GM23338 (cell line): ENCODE data around the gene SRP68.

Experiments used
- CREB1 ChIP-seq: fragments of 250-450 bp; sonication (Bioruptor Pico); IDR thresholded peaks from 2 replicates; pipeline ENCODE4 v1.5.0; 2020; ENCODE audit warnings: low read depth, mild to moderate bottlenecking, moderate library complexity
- EZH2 ChIP-seq: fragments of 200-600 bp; sonication (generic); IDR thresholded peaks from one replicate; pipeline ENCODE4 v1.8.0; 2017; ENCODE audit warnings: antibody characterized with exemption, mild to moderate bottlenecking, low read depth; ENCODE audit not compliant: unreplicated experiment
- EZH2phosphoT487 ChIP-seq: fragments of 200-600 bp; sonication (generic); IDR thresholded peaks from one replicate; pipeline ENCODE4 v1.8.1; 2018; ENCODE audit warnings: antibody characterized with exemption; ENCODE audit not compliant: unreplicated experiment
- NANOG ChIP-seq: IDR thresholded peaks from 2 replicates; pipeline ENCODE4 v1.6.1; 2016; ENCODE audit warnings: antibody characterized with exemption, borderline replicate concordance
- POLR2AphosphoS5 ChIP-seq: IDR thresholded peaks from 2 replicates; pipeline ENCODE4 v1.6.1; 2016; ENCODE audit warnings: antibody characterized with exemption, low read depth
- STAT1 ChIP-seq: IDR thresholded peaks from one replicate; pipeline ENCODE4 v1.6.1; 2016; ENCODE audit warnings: antibody characterized with exemption; ENCODE audit not compliant: unreplicated experiment
- ZNF331 ChIP-seq: fragments of 250-450 bp; sonication (Bioruptor Pico); IDR thresholded peaks from 2 replicates; pipeline ENCODE4 v1.5.0; 2020; ENCODE audit warnings: low read depth, mild to moderate bottlenecking, moderate library complexity
- TF ChIP-seq, protein P1 (sequence below), 2 experiments: fragments of 200-600 bp in 1 of 2; sonication (generic) in 1 of 2; conservative IDR thresholded peaks; 2 replicates each; pipeline versions ENCODE4 v1.5.1 to v1.6.1; 2016 to 2017; ENCODE audit warnings: antibody characterized with exemption in 2 of 2, low read depth in 2 of 2, mild to moderate bottlenecking in 2 of 2, moderate library complexity in 1 of 2
- TF ChIP-seq, protein P2 (sequence below): IDR thresholded peaks from 2 replicates; pipeline ENCODE4 v1.6.1; 2016; ENCODE audit warnings: antibody characterized with exemption
- TF ChIP-seq, protein P3 (sequence below): IDR thresholded peaks from one replicate; pipeline ENCODE4 v1.6.1; 2018; ENCODE audit warnings: antibody characterized with exemption; ENCODE audit not compliant: unreplicated experiment

DNA sequence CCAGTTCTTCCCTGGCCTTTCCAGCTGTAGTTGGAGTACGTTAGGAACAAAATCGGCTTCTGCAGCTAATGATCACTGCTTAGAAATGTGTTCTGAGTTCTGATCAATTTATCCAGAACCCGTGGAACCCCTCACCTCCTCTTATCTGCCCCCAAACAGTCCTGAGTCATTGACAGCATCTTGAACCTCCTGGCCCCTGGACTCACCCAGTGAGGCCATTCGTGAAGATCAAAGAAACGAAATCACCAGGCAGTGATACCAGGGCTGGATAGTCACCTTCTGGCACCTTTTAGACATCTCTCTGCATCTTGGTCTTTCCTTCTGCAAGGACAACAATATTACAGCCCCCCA, 48.3 kb upstream of the SRP68 start:
- TF ChIP-seq, protein P1, sequence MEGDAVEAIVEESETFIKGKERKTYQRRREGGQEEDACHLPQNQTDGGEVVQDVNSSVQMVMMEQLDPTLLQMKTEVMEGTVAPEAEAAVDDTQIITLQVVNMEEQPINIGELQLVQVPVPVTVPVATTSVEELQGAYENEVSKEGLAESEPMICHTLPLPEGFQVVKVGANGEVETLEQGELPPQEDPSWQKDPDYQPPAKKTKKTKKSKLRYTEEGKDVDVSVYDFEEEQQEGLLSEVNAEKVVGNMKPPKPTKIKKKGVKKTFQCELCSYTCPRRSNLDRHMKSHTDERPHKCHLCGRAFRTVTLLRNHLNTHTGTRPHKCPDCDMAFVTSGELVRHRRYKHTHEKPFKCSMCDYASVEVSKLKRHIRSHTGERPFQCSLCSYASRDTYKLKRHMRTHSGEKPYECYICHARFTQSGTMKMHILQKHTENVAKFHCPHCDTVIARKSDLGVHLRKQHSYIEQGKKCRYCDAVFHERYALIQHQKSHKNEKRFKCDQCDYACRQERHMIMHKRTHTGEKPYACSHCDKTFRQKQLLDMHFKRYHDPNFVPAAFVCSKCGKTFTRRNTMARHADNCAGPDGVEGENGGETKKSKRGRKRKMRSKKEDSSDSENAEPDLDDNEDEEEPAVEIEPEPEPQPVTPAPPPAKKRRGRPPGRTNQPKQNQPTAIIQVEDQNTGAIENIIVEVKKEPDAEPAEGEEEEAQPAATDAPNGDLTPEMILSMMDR (conservative IDR thresholded peaks at IDR 0.05; ENCODE audit: low read depth in 2 of 2): no peak
- TF ChIP-seq POLR2AphosphoS5 (no peak), EZH2phosphoT487 (no peak), EZH2 (no peak), STAT1 (no peak), ZNF331 (no peak), CREB1 (CRISPR knock-in tag) (no peak), NANOG (no peak)
- TF ChIP-seq, protein P2, sequence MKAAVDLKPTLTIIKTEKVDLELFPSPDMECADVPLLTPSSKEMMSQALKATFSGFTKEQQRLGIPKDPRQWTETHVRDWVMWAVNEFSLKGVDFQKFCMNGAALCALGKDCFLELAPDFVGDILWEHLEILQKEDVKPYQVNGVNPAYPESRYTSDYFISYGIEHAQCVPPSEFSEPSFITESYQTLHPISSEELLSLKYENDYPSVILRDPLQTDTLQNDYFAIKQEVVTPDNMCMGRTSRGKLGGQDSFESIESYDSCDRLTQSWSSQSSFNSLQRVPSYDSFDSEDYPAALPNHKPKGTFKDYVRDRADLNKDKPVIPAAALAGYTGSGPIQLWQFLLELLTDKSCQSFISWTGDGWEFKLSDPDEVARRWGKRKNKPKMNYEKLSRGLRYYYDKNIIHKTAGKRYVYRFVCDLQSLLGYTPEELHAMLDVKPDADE: no peak
- TF ChIP-seq, protein P3, sequence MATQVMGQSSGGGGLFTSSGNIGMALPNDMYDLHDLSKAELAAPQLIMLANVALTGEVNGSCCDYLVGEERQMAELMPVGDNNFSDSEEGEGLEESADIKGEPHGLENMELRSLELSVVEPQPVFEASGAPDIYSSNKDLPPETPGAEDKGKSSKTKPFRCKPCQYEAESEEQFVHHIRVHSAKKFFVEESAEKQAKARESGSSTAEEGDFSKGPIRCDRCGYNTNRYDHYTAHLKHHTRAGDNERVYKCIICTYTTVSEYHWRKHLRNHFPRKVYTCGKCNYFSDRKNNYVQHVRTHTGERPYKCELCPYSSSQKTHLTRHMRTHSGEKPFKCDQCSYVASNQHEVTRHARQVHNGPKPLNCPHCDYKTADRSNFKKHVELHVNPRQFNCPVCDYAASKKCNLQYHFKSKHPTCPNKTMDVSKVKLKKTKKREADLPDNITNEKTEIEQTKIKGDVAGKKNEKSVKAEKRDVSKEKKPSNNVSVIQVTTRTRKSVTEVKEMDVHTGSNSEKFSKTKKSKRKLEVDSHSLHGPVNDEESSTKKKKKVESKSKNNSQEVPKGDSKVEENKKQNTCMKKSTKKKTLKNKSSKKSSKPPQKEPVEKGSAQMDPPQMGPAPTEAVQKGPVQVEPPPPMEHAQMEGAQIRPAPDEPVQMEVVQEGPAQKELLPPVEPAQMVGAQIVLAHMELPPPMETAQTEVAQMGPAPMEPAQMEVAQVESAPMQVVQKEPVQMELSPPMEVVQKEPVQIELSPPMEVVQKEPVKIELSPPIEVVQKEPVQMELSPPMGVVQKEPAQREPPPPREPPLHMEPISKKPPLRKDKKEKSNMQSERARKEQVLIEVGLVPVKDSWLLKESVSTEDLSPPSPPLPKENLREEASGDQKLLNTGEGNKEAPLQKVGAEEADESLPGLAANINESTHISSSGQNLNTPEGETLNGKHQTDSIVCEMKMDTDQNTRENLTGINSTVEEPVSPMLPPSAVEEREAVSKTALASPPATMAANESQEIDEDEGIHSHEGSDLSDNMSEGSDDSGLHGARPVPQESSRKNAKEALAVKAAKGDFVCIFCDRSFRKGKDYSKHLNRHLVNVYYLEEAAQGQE: no peak
